Stomach smooth muscle (tissue), 2 donors: Measurements from ENCODE around the gene ARL15.

ENCODE experiments used
- H3K27ac ChIP-seq: one replicate; pipeline ENCODE4 v1.7.0; 2013; ENCODE audit warnings: mild to moderate bottlenecking, low read length, inconsistent platforms
- H3K27me3 ChIP-seq, 2 donors: one replicate each; pipeline ENCODE4 v1.7.0; 2013; ENCODE audit warnings: low read length in 2 of 2; ENCODE audit not compliant: insufficient read depth in 2 of 2, control insufficient read depth in 1 of 2
- H3K36me3 ChIP-seq, 2 donors: one replicate each; pipeline ENCODE4 v1.7.0; 2013; ENCODE audit warnings: low read length in 2 of 2; ENCODE audit not compliant: control insufficient read depth in 2 of 2, insufficient read depth in 2 of 2
- H3K4me1 ChIP-seq: one replicate; pipeline ENCODE4 v1.7.0; 2013; ENCODE audit warnings: low read length; ENCODE audit not compliant: control insufficient read depth, insufficient read depth
- H3K4me3 ChIP-seq, 2 donors: one replicate each; pipeline ENCODE4 v1.7.0; 2013; ENCODE audit warnings: low read length in 2 of 2
- H3K9ac ChIP-seq, 2 donors: one replicate each; pipeline ENCODE4 v1.7.0; 2013; ENCODE audit warnings: low read length in 2 of 2, mild to moderate bottlenecking in 1 of 2
- H3K9me3 ChIP-seq, 2 donors: one replicate each; pipeline ENCODE4 v1.7.0; 2013; ENCODE audit warnings: low read length in 2 of 2; ENCODE audit not compliant: control insufficient read depth in 2 of 2
- donor health status: healthy.
- donor health status: Pancreatic carcinoma.

Gene ARL15

GRCh38 chr5:54133917-54134316 lies 176.5 kb downstream of the ARL15 start:
- H3K9me3 ChIP-seq, result no peaks in the 10 kb centered on the region
- no peak overlapping the region for H3K4me3 ChIP-seq
- H3K27me3 ChIP-seq, result no peaks in the 10 kb centered on the region
- H3K4me1 ChIP-seq, result peaks cover 3% of the 10 kb centered on the region
- H3K27ac ChIP-seq, result no peak overlapping the region
- H3K36me3 ChIP-seq, result no peaks in the 10 kb centered on the region
- H3K9ac ChIP-seq, result no peak overlapping the region

- Histone ChIP-seq H3K9me3 (no peaks in the 10 kb centered on the region), H3K27me3 (no peaks in the 10 kb centered on the region), H3K27ac (no peak overlapping the region), H3K9ac (no peak overlapping the region), H3K4me3 (no peak overlapping the region), H3K36me3 (no peaks in the 10 kb centered on the region), H3K4me1 (no peaks in the 10 kb centered on the region)
Observed at GRCh38 chr5:54120473-54120872, 189.9 kb downstream of the ARL15 start.

GRCh38 chr5:54117957-54118356 lies 192.4 kb downstream of the ARL15 start:
- Histone ChIP-seq H3K9me3 (no peaks in the 10 kb centered on the region), H3K27ac (no peak overlapping the region), H3K4me1 (no peaks in the 10 kb centered on the region), H3K9ac (no peak overlapping the region), H3K4me3 (no peak overlapping the region), H3K27me3 (no peaks in the 10 kb centered on the region), H3K36me3 (no peaks in the 10 kb centered on the region)

DNA sequence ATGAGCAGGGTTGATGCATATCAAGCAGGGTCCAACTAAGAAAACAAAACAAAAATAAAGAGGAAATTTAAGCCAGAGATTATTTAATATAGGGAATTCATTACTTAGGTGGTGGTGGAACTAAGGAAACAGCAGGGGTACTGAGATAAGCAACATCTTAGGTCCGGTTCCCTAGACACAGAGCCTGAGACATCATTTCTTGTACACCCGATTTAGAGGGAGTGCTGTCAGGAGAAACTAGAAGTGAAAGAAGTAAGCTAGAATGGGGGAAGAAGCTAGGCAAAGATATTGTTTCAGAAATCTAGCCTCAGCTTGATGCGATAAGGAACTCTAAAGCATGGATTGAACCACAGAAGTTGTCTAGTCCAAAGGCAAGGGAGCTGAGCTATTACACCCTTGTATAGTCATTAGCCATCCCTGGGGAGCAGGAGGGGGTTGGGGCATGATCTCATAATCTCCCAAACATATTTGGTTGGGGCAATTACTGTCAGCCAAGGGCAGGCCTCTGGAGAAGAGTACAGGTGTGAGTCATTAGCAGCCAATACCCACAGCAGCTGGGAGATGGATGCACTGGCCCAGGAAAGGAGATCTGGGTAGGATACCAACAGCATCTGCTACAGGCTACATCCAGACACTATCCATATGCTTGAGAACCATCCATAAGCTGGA lies 194.5 kb downstream of the ARL15 start:
- Histone ChIP-seq H3K9me3 (no peaks in the 10 kb centered on the region), H3K4me1 (no peaks in the 10 kb centered on the region), H3K4me3 (no peak overlapping the region)

GRCh38 chr5:54113060-54113459 lies 197.3 kb downstream of the ARL15 start:
- Histone ChIP-seq H3K9ac (no peak overlapping the region), H3K27ac (no peak overlapping the region), H3K27me3 (no peaks in the 10 kb centered on the region), H3K4me1 (no peaks in the 10 kb centered on the region), H3K36me3 (no peaks in the 10 kb centered on the region), H3K9me3 (no peaks in the 10 kb centered on the region), H3K4me3 (no peak overlapping the region)

More for the DNA sequence above, 194.5 kb downstream of the ARL15 start:
- H3K36me3 ChIP-seq, result no peaks in the 10 kb centered on the region
- no peaks in the 10 kb centered on the region for H3K27me3 ChIP-seq
- H3K27ac ChIP-seq, result no peak overlapping the region
- no peak overlapping the region for H3K9ac ChIP-seq

- H3K27ac ChIP-seq, result no peak overlapping the region
- no peaks in the 10 kb centered on the region for H3K4me1 ChIP-seq
- no peak overlapping the region for H3K4me3 ChIP-seq
- no peaks in the 10 kb centered on the region for H3K27me3 ChIP-seq
- H3K9me3 ChIP-seq, result no peaks in the 10 kb centered on the region
- H3K36me3 ChIP-seq, result no peaks in the 10 kb centered on the region
- no peak overlapping the region for H3K9ac ChIP-seq
Observed at GRCh38 chr5:54109626-54110330, 200.6 kb downstream of the ARL15 start.

DNA sequence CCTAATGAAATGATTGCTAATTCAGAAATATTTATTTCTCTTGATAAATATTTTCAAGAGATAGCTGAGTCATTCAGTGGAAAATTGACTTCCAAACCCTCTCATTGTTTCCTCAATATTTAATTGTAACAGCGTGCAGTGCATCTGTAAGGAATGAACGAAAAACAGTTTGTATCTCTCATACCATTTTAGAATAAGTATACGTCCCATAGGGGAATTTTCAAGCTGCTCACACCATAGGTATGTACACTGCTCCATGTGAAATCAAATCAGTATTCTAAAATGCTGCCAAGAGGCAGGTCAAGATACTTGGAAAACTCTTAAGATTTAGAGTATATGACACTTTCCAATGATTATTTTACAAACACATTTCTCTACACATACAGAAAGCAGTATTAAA lies 202.2 kb downstream of the ARL15 start:
- Histone ChIP-seq H3K9ac (no peak overlapping the region), H3K27ac (no peak overlapping the region), H3K4me1 (no peaks in the 10 kb centered on the region), H3K27me3 (no peaks in the 10 kb centered on the region), H3K9me3 (no peaks in the 10 kb centered on the region), H3K4me3 (no peak overlapping the region), H3K36me3 (no peaks in the 10 kb centered on the region)

DNA sequence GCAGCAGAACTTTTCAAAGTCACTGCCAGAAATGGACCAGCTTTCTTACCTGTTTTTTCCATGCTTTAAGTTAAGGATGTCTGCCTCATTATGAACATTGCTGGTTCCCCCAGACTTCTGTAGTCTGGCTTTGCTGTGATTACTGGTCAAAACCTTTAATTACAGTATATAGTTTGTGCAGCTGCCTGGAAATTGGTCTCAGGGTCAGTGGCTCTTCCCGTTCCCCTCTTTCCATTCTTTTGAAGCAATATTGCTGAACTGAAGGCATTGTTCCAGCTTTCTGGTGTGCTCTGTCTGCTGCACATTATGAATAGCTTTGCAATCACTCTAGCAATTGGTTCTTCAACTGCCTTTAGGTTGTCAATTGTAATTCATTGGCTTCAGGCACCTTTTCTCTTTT lies 206.5 kb downstream of the ARL15 start:
- Histone ChIP-seq H3K4me1 (no peaks in the 10 kb centered on the region), H3K9me3 (no peaks in the 10 kb centered on the region), H3K9ac (no peak overlapping the region), H3K36me3 (no peaks in the 10 kb centered on the region), H3K4me3 (no peak overlapping the region), H3K27me3 (no peaks in the 10 kb centered on the region), H3K27ac (no peak overlapping the region)

DNA sequence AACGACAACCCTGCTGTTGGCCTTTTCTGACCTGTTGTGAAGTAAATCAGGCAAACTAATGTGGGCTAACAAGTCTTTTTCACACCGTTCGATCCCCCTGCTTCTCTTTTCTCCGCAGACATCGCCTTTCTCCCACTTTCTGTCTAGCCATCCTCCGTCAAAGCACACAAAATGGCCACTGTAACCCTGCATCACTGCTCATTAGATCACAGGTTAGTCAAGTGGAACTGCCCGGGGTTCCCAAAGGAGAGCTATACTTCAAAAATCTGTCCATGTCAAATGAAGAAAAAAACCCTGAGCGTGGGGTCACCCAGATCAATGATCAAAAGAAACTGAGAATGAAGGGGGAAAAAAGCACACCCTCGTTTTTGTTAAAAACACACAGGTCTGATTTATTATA lies 212.1 kb downstream of the ARL15 start:
- H3K36me3 ChIP-seq, result no peaks in the 10 kb centered on the region
- H3K27me3 ChIP-seq, result no peaks in the 10 kb centered on the region
- no peak overlapping the region for H3K27ac ChIP-seq
- no peaks in the 10 kb centered on the region for H3K4me1 ChIP-seq
- H3K9me3 ChIP-seq, result no peaks in the 10 kb centered on the region
- no peak overlapping the region for H3K4me3 ChIP-seq
- H3K9ac ChIP-seq, result no peak overlapping the region

- H3K9ac ChIP-seq, result no peak overlapping the region
- H3K4me1 ChIP-seq, result peaks cover 6% of the 10 kb centered on the region
- H3K27ac ChIP-seq, result no peak overlapping the region
- no peaks in the 10 kb centered on the region for H3K9me3 ChIP-seq
- H3K27me3 ChIP-seq, result no peaks in the 10 kb centered on the region
- no peak overlapping the region for H3K4me3 ChIP-seq
- no peaks in the 10 kb centered on the region for H3K36me3 ChIP-seq
Observed at GRCh38 chr5:54095969-54096368, 214.4 kb downstream of the ARL15 start.

GRCh38 chr5:54094706-54095105 lies 215.7 kb downstream of the ARL15 start:
- peaks cover 6% of the 10 kb centered on the region for H3K4me1 ChIP-seq
- H3K36me3 ChIP-seq, result no peaks in the 10 kb centered on the region
- H3K4me3 ChIP-seq, result no peak overlapping the region
- H3K9me3 ChIP-seq, result no peaks in the 10 kb centered on the region
- H3K9ac ChIP-seq, result no peak overlapping the region
- no peaks in the 10 kb centered on the region for H3K27me3 ChIP-seq
- no peak overlapping the region for H3K27ac ChIP-seq
